GM21367 (cell line): Measurements from ENCODE around the gene LYRM7.
"Not testable (repeated sequence)": the region's sequence is repeated elsewhere in the genome, so short reads cannot be mapped to it uniquely, and the experiment has no call there.

Experiments
- ATAC-seq: cut with Tn5 transposase; IDR thresholded peaks from one replicate; pipeline ENCODE4 v1.9.1; 2021; ENCODE audit not compliant: unreplicated experiment

The LYRM7 gene

GRCh38 chr5:131170540-131171275 lies at the start of gene LYRM7:
LYRM7 (plus strand) TSS chr5:131170944; CDS start chr5:131171021, 77 bp downstream.
- peak; percentile 98 for ATAC-seq

- ATAC-seq = not testable (repeated sequence)
Measured at GRCh38 chr5:131127244-131127643, 43.5 kb upstream of the LYRM7 start.

- no peak for ATAC-seq
Measured at GRCh38 chr5:131129306-131129705, 41.4 kb upstream of the LYRM7 start.

GRCh38 chr5:131133091-131133490 lies 37.7 kb upstream of the LYRM7 start:
- ATAC-seq = not testable (repeated sequence)

- ATAC-seq = not testable (repeated sequence)
Measured at GRCh38 chr5:131138406-131138805, 32.3 kb upstream of the LYRM7 start.

- no peak for ATAC-seq
Measured at GRCh38 chr5:131139321-131139720, 31.4 kb upstream of the LYRM7 start.

- no peak for ATAC-seq
Measured at GRCh38 chr5:131142970-131143617, 27.6 kb upstream of the LYRM7 start.

- no peak for ATAC-seq
Measured at GRCh38 chr5:131147258-131147657, 23.5 kb upstream of the LYRM7 start.

GRCh38 chr5:131148835-131149234 lies 21.9 kb upstream of the LYRM7 start:
- no peak for ATAC-seq

- ATAC-seq = no peak
Measured at GRCh38 chr5:131150408-131150807, 20.3 kb upstream of the LYRM7 start.

GRCh38 chr5:131151216-131151615 lies 19.5 kb upstream of the LYRM7 start:
- no peak for ATAC-seq

GRCh38 chr5:131156385-131156784 lies 14.4 kb upstream of the LYRM7 start:
- no peak for ATAC-seq

- no peak for ATAC-seq
Measured at GRCh38 chr5:131156957-131157356, 13.8 kb upstream of the LYRM7 start.

GRCh38 chr5:131160134-131160533 lies 10.6 kb upstream of the LYRM7 start:
- no peak for ATAC-seq

GRCh38 chr5:131163276-131164119 lies 7.2 kb upstream of the LYRM7 start:
- ATAC-seq = no peak

GRCh38 chr5:131164191-131165118 lies 6.3 kb upstream of the LYRM7 start:
- peak; percentile 61 for ATAC-seq

GRCh38 chr5:131165119-131165727 lies 5.5 kb upstream of the LYRM7 start, which contains the start of gene HINT1:
HINT1 (minus strand) TSS chr5:131165256; CDS start chr5:131165205, 51 bp downstream.
- peak; percentile 77 for ATAC-seq

- no peak for ATAC-seq
Measured at GRCh38 chr5:131167615-131168014, 3.1 kb upstream of the LYRM7 start.

- ATAC-seq = no peak
Measured at GRCh38 chr5:131169810-131170539, 769 bp upstream of the LYRM7 start.
